GM21786 (cell line): ENCODE data around the gene SRD5A1.

Source experiments
- ATAC-seq: cut with Tn5 transposase; IDR thresholded peaks from one replicate; pipeline ENCODE4 v1.9.1; 2021; ENCODE audit not compliant: unreplicated experiment

The SRD5A1 gene

GRCh38 chr5:6681682-6682081 lies 48.4 kb downstream of the SRD5A1 start:
- ATAC-seq = no peak

- ATAC-seq = no peak
These were observed 49.0 kb downstream of the SRD5A1 start for GRCh38 chr5:6682239-6682638.

GRCh38 chr5:6683241-6683640 lies 50.0 kb downstream of the SRD5A1 start:
- ATAC-seq = no peak

- no peak for ATAC-seq
These were observed 50.8 kb downstream of the SRD5A1 start for GRCh38 chr5:6684075-6684474.

- no peak for ATAC-seq
These were observed 53.3 kb downstream of the SRD5A1 start for GRCh38 chr5:6686501-6686900.

GRCh38 chr5:6686915-6687409 lies 53.7 kb downstream of the SRD5A1 start:
- no peak for ATAC-seq

GRCh38 chr5:6687505-6687904 lies 54.3 kb downstream of the SRD5A1 start:
- ATAC-seq = no peak

- no peak for ATAC-seq
These were observed 59.7 kb downstream of the SRD5A1 start for GRCh38 chr5:6692906-6693305.

- no peak for ATAC-seq
These were observed 65.5 kb downstream of the SRD5A1 start for GRCh38 chr5:6698696-6699095.

GRCh38 chr5:6699357-6699756 lies 66.1 kb downstream of the SRD5A1 start:
- ATAC-seq = no peak

GRCh38 chr5:6700074-6700684 lies 66.9 kb downstream of the SRD5A1 start:
- no peak for ATAC-seq

- no peak for ATAC-seq
These were observed 67.6 kb downstream of the SRD5A1 start for GRCh38 chr5:6700685-6701355.

- no peak for ATAC-seq
These were observed 68.3 kb downstream of the SRD5A1 start for GRCh38 chr5:6701491-6701890.

- ATAC-seq = no peak
These were observed 69.4 kb downstream of the SRD5A1 start for GRCh38 chr5:6702633-6703032.

GRCh38 chr5:6703806-6704205 lies 70.6 kb downstream of the SRD5A1 start:
- ATAC-seq = no peak

- no peak for ATAC-seq
These were observed 71.2 kb downstream of the SRD5A1 start for GRCh38 chr5:6704361-6704851.

GRCh38 chr5:6705088-6705487 lies 71.8 kb downstream of the SRD5A1 start:
- ATAC-seq = peak; percentile 57

GRCh38 chr5:6705959-6706358 lies 72.7 kb downstream of the SRD5A1 start:
- ATAC-seq = no peak

- no peak for ATAC-seq
These were observed 74.6 kb downstream of the SRD5A1 start for GRCh38 chr5:6707852-6708251.

GRCh38 chr5:6708814-6709213 lies 75.6 kb downstream of the SRD5A1 start:
- no peak for ATAC-seq

GRCh38 chr5:6710070-6710469 lies 76.8 kb downstream of the SRD5A1 start:
- ATAC-seq = no peak

GRCh38 chr5:6710551-6711318 lies 77.5 kb downstream of the SRD5A1 start:
- ATAC-seq = no peak
